Measurements from ENCODE around the gene LRRC7. TPM values are rescaled to one million over a fixed set of nuclear protein-coding genes. Genes with fewer than 3 reads are reported as not detected.
"Not testable (repeated sequence)": the region's sequence is repeated elsewhere in the genome, so short reads cannot be mapped to it uniquely, and the experiment has no call there.

LRRC7 gene
- polyA plus RNA-seq, 1 of the 3 experiments (the other 2 are of a cell fraction), result 0.02 TPM

GRCh38 chr1:69711190-69711930 lies 143.6 kb downstream of the LRRC7 start:
- 81% methylated on average over 4 of the region's 4 CpGs for WGBS (ENCODE audit: low lambda C conversion rate)
- Histone ChIP-seq H3K4me2 (no peak overlapping the region), H3K27me3 (ENCODE audit: insufficient read depth) (no peaks in the 10 kb centered on the region), H3K79me2 (ENCODE audit: insufficient read depth) (no peaks in the 10 kb centered on the region), H4K20me1 (ENCODE audit: insufficient read depth) (no peaks in the 10 kb centered on the region), H3K4me3 (ENCODE audit: low read depth in 2 of 2, low read length in 1 of 2) (no peak overlapping the region), H3K9me2 (no peaks in the 10 kb centered on the region), H3F3A (replicated peaks; ENCODE audit: insufficient read depth) (no peaks in the 10 kb centered on the region), H3K9me3 (no peaks in the 10 kb centered on the region), H3K9ac (no peak overlapping the region), H3K36me3 (replicated peaks in 1 of 2; ENCODE audit: control insufficient read depth in 1 of 2, insufficient read depth in 2 of 2, low read length in 1 of 2) (no peaks in the 10 kb centered on the region), H3K27ac (ENCODE audit: low read depth in 2 of 2, low read length in 1 of 2) (no peak overlapping the region), H2AFZ (ENCODE audit: low read depth) (peak overlapping the region; percentile 30; the same call in 1 of the 2 replicates), H3K4me1 (ENCODE audit: control insufficient read depth in 1 of 2, insufficient read depth in 2 of 2, low read depth in 1 of 2, low read length in 1 of 2) (peaks cover 0 to 5% of the 10 kb centered on the region in 2 experiments; a peak in 3 of 4 replicates)
- ChIA-PET POLR2A (no interaction called here), CTCF (interaction anchor here (1.0 kb wide), 1 partner anchor 28 kb away, joined by 3 read pairs; no protein-coding TSS in a partner anchor)
- no peak for DNase-seq
- no peak for TF ChIP-seq TCF12 (IDR thresholded peaks at IDR 0.05)
- no peak for TF ChIP-seq SIN3A (IDR thresholded peaks at IDR 0.05; ENCODE audit: borderline replicate concordance, low read depth, low read length)
- TF ChIP-seq IRF3 (IDR thresholded peaks at IDR 0.05; ENCODE audit: low read depth, low read length), result no peak
- TF ChIP-seq, protein P1, sequence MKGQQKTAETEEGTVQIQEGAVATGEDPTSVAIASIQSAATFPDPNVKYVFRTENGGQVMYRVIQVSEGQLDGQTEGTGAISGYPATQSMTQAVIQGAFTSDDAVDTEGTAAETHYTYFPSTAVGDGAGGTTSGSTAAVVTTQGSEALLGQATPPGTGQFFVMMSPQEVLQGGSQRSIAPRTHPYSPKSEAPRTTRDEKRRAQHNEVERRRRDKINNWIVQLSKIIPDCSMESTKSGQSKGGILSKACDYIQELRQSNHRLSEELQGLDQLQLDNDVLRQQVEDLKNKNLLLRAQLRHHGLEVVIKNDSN (IDR thresholded peaks at IDR 0.05; ENCODE audit: borderline replicate concordance, low read depth), result no peak
- TF ChIP-seq ELF1 (IDR thresholded peaks at IDR 0.05), result no peak
- TF ChIP-seq, protein P2, sequence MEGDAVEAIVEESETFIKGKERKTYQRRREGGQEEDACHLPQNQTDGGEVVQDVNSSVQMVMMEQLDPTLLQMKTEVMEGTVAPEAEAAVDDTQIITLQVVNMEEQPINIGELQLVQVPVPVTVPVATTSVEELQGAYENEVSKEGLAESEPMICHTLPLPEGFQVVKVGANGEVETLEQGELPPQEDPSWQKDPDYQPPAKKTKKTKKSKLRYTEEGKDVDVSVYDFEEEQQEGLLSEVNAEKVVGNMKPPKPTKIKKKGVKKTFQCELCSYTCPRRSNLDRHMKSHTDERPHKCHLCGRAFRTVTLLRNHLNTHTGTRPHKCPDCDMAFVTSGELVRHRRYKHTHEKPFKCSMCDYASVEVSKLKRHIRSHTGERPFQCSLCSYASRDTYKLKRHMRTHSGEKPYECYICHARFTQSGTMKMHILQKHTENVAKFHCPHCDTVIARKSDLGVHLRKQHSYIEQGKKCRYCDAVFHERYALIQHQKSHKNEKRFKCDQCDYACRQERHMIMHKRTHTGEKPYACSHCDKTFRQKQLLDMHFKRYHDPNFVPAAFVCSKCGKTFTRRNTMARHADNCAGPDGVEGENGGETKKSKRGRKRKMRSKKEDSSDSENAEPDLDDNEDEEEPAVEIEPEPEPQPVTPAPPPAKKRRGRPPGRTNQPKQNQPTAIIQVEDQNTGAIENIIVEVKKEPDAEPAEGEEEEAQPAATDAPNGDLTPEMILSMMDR (IDR thresholded peaks at IDR 0.05), result no peak
- TF ChIP-seq TAF1 (IDR thresholded peaks at IDR 0.05; ENCODE audit: borderline replicate concordance, low read depth, low read length), result no peak
- no peak for TF ChIP-seq YY1 (IDR thresholded peaks at IDR 0.05; ENCODE audit: low read depth)
- no peak for TF ChIP-seq FOXJ3 (CRISPR knock-in tag; IDR thresholded peaks at IDR 0.05)
- TF ChIP-seq, protein P3, sequence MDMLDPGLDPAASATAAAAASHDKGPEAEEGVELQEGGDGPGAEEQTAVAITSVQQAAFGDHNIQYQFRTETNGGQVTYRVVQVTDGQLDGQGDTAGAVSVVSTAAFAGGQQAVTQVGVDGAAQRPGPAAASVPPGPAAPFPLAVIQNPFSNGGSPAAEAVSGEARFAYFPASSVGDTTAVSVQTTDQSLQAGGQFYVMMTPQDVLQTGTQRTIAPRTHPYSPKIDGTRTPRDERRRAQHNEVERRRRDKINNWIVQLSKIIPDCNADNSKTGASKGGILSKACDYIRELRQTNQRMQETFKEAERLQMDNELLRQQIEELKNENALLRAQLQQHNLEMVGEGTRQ (IDR thresholded peaks at IDR 0.05; ENCODE audit: borderline replicate concordance, low read depth, low read length), result no peak
- TF ChIP-seq EP300 (IDR thresholded peaks at IDR 0.05; ENCODE audit: borderline replicate concordance in 1 of 2, low read depth in 1 of 2, low read length in 1 of 2), result no peak
- TF ChIP-seq JUND (IDR thresholded peaks at IDR 0.05), result no peak
- TF ChIP-seq TEAD4 (IDR thresholded peaks at IDR 0.05; ENCODE audit: borderline replicate concordance, insufficient read depth), result no peak

DNA sequence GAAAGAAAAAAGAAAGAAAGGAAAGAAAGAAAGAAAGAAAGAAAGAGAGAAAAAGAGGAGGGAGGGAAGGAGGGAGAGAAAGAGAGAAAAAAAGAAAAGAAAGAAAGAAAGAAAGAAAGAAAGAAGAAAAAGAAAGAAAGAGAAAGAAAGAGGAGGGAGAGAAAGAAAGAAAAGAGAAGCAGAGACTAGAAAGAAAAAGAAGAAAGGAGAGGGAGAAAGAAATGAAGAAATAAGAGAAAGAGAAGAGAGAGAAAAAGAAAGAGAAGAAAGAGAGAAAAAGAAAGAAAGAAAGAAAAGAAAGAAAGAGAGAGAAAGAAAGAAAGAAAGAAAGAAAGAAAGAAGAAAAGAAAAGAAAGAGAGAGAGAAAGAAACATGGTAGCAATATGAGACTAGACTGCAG lies 150.1 kb downstream of the LRRC7 start:
- CTCF ChIA-PET; H2AFZ ChIP-seq (ENCODE audit: low read depth); H3K27ac ChIP-seq (ENCODE audit: low read depth in 2 of 2, low read length in 1 of 2); POLR2A ChIA-PET; H3K36me3 ChIP-seq (replicated peaks in 1 of 2; ENCODE audit: control insufficient read depth in 1 of 2, insufficient read depth in 2 of 2, low read length in 1 of 2); DNase-seq; H3K4me3 ChIP-seq (ENCODE audit: low read depth in 2 of 2, low read length in 1 of 2); H3K4me1 ChIP-seq (ENCODE audit: control insufficient read depth in 1 of 2, insufficient read depth in 2 of 2, low read depth in 1 of 2, low read length in 1 of 2); H3F3A ChIP-seq (replicated peaks; ENCODE audit: insufficient read depth); H3K4me2 ChIP-seq; H3K79me2 ChIP-seq (ENCODE audit: insufficient read depth); H4K20me1 ChIP-seq (ENCODE audit: insufficient read depth); H3K27me3 ChIP-seq (ENCODE audit: insufficient read depth); H3K9me3 ChIP-seq; H3K9ac ChIP-seq; H3K9me2 ChIP-seq: not testable (repeated sequence)

All from SK-N-SH (cell line).